ENCODE data around the gene PAPPA2.

PAPPA2 gene

DNA sequence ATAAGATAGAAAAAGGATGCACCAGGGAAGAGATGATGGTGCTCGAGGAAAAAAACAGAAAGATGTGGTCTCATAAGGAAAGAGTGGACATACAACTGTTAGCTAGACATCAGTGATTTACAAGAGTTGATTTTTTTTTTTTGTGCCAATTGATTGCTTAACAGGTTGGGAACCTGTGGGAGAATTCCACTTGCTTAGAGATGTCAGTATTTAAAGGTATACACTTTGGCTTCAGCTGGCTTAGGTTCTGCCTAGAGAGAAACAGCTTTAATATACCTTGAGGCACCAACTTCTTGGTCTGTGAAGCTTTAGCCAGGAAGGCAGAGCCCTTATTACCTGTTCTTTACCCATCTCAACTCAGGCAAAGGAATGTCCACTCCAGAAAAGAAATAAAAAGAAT, 303.8 kb downstream of the PAPPA2 start:
- DNase-seq (ENCODE audit: low read depth in 2 of 2) = no peak

DNA sequence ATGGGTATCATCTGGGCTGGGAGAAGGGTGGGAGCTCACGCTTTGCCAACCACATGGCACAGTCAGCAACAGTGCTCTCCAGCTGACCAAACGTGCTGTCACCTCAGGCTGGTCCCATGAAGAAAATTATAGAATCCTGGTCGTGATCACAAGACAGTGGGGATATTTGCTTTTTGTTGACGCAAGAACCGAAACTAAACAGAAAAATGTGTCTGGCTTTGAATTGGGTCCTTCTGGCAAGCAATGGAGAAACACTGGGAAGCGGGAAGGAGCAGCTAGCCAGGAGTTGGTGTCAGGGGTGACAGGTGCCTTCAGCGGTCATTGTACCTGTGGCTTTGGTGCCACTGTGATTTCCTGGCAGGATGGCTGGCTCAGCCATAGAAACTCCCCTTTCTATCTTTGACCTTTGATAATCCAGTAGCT, 304.8 kb downstream of the PAPPA2 start:
- no peak for DNase-seq (ENCODE audit: low read depth in 2 of 2)

DNA sequence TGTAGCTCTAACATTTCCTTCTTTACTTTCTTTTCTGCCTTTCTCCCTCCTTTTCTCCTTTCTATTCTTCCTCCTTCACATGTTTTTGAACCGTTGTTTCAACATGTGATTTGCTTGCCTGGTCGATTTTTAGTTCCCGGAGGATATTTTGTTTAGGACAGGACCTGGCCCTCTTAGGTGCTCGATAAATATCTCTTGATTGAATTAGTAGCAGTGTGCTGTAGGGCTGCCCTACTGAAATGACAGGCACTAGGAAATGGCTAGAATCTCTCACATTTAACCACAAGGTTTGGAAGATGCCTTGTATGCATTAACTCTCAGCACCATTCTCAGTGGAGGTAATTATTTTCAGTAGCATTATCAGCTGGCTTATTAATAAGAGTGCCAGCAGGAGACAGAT, 305.6 kb downstream of the PAPPA2 start:
- no peak for DNase-seq (ENCODE audit: low read depth in 2 of 2)

DNA sequence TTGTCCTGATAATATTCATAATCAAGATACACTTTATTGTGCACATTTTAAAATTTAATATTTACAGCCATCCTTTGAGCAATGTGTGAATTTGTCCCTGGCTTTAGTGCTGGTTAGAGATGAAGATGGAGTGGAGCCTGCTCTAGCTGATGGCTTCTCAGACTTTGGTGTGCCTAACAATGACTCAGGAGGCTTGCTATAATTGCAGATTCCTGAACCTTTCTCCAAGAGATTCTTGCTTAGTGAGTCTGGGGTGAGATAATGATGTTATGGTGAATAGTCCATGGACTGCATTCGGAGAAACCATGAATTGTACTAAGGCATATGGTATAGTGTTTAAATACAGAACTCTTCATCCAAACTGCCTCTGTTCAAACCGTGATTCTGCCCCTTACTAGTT, 307.1 kb downstream of the PAPPA2 start:
- no peak for DNase-seq (ENCODE audit: low read depth in 2 of 2)

DNA sequence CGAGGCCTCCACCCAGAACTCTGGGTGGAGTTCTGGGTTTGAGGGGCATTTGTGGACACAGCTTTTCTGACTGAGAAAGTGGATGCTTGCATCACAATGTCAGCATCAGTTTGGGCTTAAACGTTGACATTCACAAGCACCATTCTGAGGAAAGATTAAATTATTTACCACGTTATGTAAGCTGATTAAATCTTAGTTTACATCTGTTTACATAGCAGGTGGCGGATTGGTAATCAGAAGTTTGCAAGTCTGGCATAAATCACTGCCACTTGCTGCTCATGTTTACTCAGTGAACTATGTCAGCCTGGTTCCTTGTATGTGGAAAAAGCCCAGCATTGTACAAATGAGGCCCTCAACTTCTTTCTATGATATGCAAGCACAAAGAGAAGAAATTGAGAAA, 310.1 kb downstream of the PAPPA2 start:
- DNase-seq (ENCODE audit: low read depth in 2 of 2) = no peak

DNA sequence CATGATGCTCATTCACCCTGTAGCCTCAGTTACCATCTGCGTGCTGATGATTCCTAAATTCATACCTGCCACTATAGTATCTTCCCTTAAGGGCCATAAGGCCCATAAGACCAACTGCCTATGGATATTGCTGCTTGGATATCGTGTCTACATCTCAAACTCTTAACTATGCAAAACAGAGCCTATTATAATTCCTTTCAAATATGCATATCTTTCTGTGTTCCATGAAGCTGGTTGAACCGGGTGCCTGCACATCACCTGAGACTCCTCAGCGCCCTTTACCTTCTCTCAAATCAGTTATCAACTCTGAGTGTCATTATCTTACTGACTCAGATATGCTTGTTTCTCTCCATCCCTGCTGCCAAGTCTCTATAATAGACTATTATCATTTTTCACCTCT, 311.2 kb downstream of the PAPPA2 start:
- DNase-seq (ENCODE audit: low read depth in 2 of 2) = no peak

DNA sequence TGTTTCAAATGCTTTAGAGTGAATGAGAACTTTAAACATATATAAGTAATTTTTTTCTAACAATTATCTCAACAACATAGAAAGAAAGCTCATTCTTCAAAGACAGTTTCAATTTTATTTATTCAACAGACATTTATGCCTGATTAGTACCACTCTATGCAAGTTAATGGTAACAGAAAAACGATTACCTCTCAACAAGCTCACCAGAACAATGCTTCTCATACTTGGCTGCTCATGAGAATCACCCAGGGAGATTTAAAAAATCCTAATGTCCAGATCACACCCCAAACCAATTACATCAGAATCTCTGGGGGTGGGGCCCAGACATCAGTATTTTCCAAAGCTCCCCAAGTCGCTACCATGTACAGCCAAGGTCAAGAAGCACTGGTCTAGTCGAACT, 312.4 kb downstream of the PAPPA2 start:
- no peak for DNase-seq (ENCODE audit: low read depth in 2 of 2)

DNA sequence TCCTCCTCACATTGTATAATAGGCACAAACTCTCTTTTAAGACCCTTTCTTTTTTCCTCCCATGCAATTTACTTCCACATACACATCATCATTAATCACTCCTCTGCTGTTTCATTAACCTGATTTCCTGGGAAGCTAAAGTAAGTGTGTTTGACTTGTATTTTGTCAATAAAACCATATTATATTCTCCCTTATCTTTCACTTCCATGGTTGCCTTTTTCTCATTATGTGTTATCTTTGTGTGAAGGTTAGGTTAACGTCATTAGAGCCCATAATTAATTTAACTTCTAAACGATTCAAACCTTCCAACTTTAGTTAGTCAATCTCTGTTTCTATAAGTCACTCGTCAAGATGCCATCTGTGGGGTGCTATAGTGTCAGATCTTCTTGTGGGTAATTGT, 313.0 kb downstream of the PAPPA2 start:
- DNase-seq (ENCODE audit: low read depth in 2 of 2) = no peak

DNA sequence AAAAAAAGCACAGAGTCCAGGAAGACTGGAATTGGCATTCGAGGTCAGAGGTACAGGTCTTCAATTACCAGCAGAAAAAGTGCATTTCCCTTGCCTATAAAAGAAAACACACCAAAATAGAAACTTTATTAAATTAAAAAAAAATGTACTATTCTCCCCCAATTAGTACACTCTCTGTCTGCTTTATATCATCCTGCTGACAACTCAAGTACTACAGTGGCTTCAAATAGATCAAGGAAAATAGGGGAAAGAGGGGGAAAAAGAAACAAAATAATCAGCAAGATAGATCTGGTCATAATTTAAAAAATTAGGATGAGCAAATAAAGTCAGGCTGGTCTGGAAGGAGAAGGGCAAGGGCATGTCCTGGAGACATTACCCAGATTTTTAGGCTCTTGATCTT, 315.1 kb downstream of the PAPPA2 start:
- DNase-seq (ENCODE audit: low read depth in 2 of 2) = no peak

DNA sequence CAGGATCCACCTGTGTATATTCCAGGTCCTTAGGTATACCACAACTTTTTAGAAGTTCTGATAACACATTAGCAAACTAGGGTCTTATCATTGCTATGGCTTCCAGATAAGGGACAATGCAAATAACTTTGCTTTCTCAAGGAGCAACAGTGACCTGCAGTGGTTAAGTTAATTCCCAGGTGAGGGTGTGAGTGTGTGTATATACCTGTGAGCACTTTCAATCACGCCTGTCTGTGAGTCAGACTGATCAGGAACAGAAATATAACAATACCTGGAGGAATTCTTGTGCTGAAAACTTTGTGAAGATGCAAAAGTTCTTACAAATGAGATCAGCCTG, 317.0 kb downstream of the PAPPA2 start:
- no peak for DNase-seq (ENCODE audit: low read depth in 2 of 2)

DNA sequence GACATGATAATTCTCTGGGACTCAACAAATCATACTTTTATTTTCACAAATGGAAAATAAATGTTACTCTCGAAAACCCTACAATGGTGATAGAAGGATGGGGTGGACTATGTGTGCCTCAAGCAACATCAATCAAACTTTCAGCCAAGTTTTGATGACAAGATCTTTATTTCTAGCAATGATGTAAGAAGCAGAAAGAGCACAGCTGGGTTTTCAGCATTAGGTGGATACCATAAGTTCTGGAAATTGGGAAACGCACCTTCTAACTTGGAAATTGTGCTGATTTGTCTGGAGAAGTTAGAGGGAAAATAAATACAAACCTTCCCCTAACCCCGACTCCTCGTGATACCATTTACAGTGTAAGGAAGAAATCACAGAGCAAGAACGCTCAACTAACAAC, 320.3 kb downstream of the PAPPA2 start:
- no peak for DNase-seq (ENCODE audit: low read depth in 2 of 2)

DNA sequence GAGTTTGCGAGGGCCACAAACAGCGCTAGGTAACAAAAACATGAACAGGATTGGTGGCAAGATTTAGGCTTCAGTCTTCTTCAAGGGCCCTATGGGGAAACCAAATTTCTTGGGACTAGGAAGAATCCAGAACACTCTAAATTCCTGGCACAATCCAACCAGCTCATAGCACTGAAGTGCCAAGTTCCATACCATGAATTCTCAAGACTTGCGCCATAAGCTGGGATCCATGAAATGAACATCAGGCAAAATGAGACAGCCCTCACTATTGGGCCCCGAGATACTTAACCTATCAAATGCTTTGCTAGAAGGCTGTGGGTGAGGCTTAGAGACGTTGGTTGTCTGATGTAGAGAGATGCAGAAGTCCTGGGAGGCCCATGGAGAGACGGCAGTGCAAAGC, 322.1 kb downstream of the PAPPA2 start:
- DNase-seq (ENCODE audit: low read depth in 2 of 2) = no peak

DNA sequence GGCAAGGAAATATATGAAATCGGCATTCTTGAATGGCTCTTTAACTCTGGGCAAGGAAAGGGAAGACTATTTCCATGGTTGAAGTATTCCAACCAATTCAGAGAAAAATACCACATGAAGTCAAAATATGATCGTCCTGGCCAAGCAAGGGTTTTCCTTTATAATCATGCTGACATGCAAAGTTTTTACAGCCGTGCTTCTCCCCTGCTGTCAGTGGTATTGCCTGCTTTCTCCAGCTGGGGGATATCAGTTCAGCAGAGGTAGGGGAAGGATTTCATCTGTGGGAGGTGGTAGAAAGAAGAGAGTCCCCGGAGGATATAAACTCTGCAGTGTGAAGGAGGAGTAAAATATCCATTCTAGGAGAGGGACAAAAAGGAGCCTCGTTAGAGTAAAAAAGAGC, 322.8 kb downstream of the PAPPA2 start:
- DNase-seq (ENCODE audit: low read depth in 2 of 2) = no peak

DNA sequence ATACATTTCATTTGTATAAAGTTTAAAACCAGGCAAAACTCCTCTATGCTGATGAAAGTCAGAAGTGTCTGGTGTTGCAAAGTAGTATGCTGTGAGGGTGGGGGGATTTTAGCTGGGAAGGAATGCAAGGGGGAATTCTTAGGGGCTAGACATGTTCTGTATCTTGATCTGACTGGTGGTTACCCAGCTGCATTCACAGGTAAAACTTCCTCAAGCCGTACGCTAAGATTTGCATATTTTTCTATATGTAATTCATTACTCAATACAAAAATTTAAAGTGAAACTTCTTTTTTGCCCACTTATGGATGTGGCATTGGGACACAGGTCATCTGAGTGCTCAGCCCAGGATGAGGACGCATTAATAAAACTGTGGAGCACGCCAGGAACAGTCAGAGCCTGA, 323.3 kb downstream of the PAPPA2 start:
- DNase-seq (ENCODE audit: low read depth in 2 of 2) = no peak

DNA sequence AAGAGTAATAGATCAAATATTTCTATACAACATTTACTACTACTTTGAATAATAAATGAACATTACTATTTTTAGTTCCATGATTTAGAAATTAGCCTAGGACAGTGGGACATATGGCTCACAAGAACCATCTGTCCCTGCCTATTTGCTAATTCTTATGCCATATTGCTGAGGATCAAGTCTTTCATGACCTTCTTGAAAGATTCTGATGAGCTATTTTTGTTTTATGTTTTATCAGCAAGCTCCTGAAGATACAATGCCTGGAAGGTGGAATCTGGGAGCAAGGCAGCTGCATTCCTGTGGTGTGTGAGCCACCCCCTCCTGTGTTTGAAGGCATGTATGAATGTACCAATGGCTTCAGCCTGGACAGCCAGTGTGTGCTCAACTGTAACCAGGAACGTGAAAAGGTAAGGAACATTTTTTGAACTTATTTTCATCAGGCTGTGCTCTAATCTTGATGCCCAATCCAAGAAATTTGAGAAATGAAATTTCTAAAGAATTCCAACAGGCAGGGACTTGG, 326.7 kb downstream of the PAPPA2 start:
- no peak for DNase-seq (ENCODE audit: low read depth in 2 of 2)

DNA sequence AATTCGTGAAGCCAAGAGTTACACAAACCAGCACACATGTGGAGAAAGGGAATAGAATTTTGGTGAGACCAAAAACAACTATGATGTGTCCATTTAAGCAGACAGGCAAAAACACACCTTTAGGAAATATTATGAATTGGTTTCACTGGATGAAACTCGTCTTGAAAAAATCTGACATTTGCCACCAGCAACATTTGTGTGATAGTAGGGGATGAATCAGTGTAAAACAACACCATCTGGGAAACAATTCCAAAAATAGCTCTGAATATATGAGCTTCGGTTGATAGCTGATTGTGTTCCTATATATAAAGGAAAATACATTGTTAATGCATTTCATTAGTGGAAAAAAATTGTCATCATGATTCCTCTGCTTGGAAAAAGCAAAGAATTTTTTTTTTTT, 327.8 kb downstream of the PAPPA2 start:
- DNase-seq (ENCODE audit: low read depth in 2 of 2) = no peak

DNA sequence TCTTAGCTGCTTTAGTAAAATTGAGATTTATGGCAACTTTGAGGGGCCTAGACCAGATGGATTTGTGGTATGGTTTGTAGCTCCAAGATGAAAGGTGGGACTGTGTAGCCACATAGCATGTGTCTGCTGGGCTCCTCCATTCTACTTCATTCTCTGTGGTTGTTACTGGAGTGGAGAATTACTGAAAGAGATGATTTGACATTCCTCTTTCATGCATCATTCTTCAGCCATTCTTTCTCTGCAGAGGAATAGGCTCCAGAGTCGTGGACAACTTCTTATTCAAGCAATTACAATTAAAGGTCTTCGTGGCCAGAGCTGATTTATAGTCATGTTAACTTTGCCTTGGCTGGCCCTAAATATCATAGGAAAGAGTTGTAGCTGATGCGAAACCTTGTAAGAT, 328.9 kb downstream of the PAPPA2 start:
- DNase-seq (ENCODE audit: low read depth in 2 of 2) = no peak

DNA sequence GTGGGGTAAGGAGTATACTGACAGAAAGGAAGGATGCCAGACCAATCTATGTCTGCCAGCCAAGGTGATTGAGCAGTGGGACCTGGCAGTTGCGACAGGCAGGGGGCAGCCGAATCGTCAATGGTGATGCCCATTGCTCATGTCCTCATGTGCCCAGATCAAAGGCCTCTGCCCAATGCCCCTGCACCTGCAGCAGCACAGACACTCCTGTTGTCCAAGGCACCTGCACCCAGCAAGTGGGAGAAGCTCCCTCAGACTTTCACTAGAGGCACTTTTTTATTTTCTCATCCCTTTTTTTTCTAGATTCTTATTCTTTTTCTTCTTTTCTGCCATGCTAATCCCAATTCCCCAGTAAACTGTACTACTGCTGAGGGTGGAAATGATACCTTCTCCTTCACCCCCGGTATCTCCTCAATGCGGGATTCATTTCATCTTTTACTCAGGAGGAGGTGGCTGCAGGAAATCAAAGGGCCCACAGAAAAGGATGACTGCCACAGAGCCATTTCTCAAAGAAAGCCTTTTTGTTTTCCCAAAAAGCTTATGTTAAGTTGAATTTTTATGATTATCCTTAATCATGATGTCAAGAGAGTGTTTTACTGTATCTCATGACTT, 332.0 kb downstream of the PAPPA2 start:
- no peak for DNase-seq (ENCODE audit: low read depth in 2 of 2)

DNA sequence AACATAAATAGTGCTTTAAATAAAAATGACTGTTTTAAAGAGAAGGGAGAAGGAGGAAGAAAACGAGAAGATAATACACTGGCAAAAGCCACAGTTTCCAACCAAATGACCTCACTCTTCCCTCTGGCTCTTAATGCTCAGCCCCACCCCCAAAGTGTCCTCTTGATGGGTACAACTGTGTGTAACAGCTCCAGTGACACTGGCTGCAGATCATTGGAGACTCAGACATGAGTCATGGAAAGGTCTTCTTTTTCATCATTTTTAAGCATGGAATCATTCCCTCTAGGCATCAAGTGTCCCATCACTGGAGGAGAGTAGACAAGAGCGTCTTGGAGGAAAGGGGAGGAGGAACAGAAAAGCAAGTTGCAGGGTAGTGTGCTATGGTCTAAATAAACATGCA, 333.0 kb downstream of the PAPPA2 start:
- DNase-seq (ENCODE audit: low read depth in 2 of 2) = no peak

DNA sequence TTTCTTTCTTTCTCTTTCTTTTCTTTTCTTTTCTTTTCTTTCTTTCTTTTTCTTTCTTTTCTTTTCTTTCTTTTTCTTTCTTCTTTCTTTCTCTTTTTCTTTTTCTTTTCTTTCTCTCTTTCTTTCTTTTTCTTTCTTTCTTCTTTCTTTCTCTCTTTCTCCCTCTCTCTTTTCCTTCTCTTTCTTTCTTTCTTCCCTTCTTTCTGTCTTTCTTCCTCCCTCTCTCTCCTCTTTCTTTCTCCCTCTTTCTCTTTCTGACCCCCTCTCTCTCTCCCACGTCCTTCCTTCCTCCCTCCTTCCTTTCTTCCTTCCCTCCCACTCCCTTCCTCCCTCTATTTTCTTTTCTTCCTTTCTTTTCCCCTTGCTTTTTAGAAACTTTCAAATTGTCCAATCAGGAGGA, 333.6 kb downstream of the PAPPA2 start:
- no peak for DNase-seq (ENCODE audit: low read depth in 2 of 2)

DNA sequence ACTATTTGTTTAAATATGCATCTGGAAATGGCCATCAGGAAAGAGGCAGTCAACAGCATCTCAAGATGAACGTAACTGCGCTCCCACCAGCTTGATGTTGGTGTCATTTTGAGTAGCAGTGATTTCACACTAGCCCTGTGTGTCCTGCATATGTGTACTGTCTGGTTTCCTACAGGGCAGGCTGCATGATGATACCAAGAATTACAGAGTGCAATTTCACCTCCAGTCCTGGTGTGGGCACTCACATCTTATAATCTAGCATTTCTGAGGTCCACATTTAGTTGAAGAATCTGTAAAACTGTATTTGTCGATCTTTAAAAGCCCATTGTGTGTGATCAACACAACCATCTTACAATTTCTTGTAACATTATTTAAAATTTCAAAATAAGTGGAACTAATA, 336.4 kb downstream of the PAPPA2 start:
- DNase-seq (ENCODE audit: low read depth in 2 of 2) = no peak

DNA sequence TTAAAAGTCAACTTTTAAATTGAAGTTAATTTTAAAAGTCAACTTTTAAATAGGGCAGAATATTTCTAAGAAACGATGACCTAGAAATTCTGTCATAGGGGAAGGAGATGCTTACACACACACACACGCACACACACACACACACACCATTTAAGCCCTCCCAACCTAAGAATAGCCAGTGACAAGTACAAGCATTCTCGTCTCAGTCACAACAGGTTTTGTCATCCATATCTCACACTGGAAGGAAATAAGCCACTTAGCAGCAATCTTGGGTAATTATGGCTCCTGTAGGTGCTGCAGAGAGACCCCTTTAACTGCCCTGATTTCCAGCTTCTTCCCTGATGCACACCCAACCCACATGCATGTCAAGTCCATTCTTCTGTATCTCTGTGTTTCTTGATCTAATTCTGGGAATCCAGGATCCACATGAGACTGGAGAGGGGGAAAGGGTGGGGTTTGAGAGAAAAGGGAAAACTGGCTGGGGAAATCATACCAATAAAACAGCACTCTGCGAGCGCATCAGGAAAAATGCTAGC, 338.1 kb downstream of the PAPPA2 start:
- DNase-seq (ENCODE audit: low read depth in 2 of 2) = no peak

DNA sequence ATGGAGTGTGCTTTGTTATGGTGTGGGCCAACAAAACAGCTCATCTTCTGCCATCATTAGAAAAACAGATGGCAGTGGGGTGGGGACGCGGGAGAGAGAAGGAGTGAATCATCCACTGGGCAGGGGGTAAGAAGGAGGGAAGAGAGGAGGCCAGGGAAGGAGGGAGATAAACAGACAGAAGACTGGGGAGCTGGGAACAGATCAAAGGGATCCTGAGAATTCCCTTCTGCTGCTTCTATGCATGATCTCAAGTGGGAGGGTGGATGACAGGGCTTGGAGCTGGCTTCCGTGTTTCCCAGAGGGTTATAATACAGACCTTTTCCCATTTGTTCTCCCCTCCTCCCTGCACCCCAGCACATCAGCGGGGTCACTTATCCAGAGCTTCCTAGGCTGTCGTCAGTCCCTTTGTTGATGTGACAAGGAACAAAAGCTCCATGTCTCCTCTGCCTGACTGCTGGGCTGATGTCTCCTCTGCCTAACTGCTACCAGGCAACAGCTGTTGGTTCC, 338.6 kb downstream of the PAPPA2 start:
- no peak for DNase-seq (ENCODE audit: low read depth in 2 of 2)

DNA sequence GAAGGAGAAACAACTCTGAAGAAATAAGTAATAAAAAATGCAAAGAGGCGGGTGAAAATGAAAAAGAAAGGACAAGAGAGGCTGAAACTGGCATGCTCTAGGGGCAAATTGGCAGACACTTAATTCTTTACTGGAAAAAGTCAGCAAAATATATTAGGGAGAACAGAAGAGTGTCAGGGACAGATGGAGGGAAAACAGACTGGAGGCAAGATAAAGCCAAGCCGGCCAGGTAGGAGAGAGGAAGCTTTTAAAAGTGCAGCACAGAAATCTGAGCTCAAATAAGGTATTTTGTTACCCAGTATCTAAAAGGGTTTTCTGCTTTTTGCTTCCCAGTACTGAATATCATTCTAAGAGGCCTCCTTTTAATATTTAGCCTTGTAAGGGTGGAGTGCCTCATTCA, 339.3 kb downstream of the PAPPA2 start:
- DNase-seq (ENCODE audit: low read depth in 2 of 2) = no peak

Measured in stimulated activated CD4-positive, alpha-beta T cell treated with anti-CD3 and anti-CD28 coated beads, Interleukin-1b, Interleukin-23, amount 100 ng/mL, for 1 hour (primary cell).